Keratinocyte (primary cell): ENCODE data around the gene SYMPK. TPM values are rescaled to one million over a fixed set of nuclear protein-coding genes. Genes with fewer than 3 reads are reported as not detected.

ENCODE experiments used
- DNase-seq: peaks from one replicate; pipeline ENCODE4 v3.0.0-alpha.2; 2011; ENCODE audit warnings: low read depth, missing footprints, low spot score
- FAIRE-seq: peaks from 2 replicates; lab custom pipeline; 2011; peaks lifted over from hg19 to GRCh38; lab: Jason Lieb, UNC
- H2AFZ ChIP-seq: 2 replicates; pipeline ENCODE4 v1.6.0; 2012; ENCODE audit warnings: low read length, control low read depth, inconsistent platforms; ENCODE audit not compliant: control insufficient read depth
- H3K27ac ChIP-seq: 2 replicates; pipeline ENCODE4 v1.5.1; 2011; ENCODE audit warnings: low read length; ENCODE audit not compliant: control insufficient read depth, insufficient read depth
- H3K27me3 ChIP-seq: 3 replicates; pipeline ENCODE4 v1.6.0; 2011; ENCODE audit warnings: low read length; ENCODE audit not compliant: control insufficient read depth, insufficient read depth; ENCODE audit errors: extremely low read depth
- H3K36me3 ChIP-seq, 2 experiments: 2 replicates in 1 of 2; 3 replicates in 1 of 2; pipeline ENCODE4 v1.5.1; 2011; ENCODE audit warnings: low read length in 2 of 2, mild to moderate bottlenecking in 1 of 2; ENCODE audit not compliant: control insufficient read depth in 2 of 2, insufficient read depth in 2 of 2; ENCODE audit errors: extremely low read depth in 1 of 2
- H3K4me1 ChIP-seq: 3 replicates; pipeline ENCODE4 v1.5.1; 2011; ENCODE audit warnings: low read length; ENCODE audit not compliant: control insufficient read depth, insufficient read depth; ENCODE audit errors: extremely low read depth
- H3K4me2 ChIP-seq: 3 replicates; pipeline ENCODE4 v1.6.0; 2011; ENCODE audit warnings: low read depth, low read length; ENCODE audit not compliant: control insufficient read depth, insufficient read depth; ENCODE audit errors: extremely low read depth
- H3K4me3 ChIP-seq, 3 experiments: fragments of 200-600 bp in 1 of 3; sonication (generic) in 1 of 3; 2 replicates in 2 of 3; 3 replicates in 1 of 3; pipeline ENCODE4 v1.5.1; 2011 to 2016; ENCODE audit warnings: low read length in 3 of 3, mild to moderate bottlenecking in 3 of 3, control low read depth in 2 of 3, inconsistent platforms in 1 of 3, low read depth in 1 of 3, mixed read lengths in 1 of 3, mixed run types in 1 of 3, moderate library complexity in 1 of 3; ENCODE audit not compliant: control insufficient read depth in 2 of 3, insufficient read depth in 2 of 3; ENCODE audit errors: extremely low read depth in 1 of 3
- H3K79me2 ChIP-seq: 2 replicates; pipeline ENCODE4 v1.6.0; 2012; ENCODE audit warnings: low read length; ENCODE audit not compliant: control insufficient read depth, insufficient read depth
- H3K9ac ChIP-seq: 3 replicates; pipeline ENCODE4 v1.6.0; 2011; ENCODE audit warnings: low read length; ENCODE audit not compliant: control insufficient read depth, insufficient read depth; ENCODE audit errors: extremely low read depth
- H3K9me1 ChIP-seq: 3 replicates; pipeline ENCODE4 v1.6.0; 2011; ENCODE audit warnings: low read length; ENCODE audit not compliant: control insufficient read depth, insufficient read depth; ENCODE audit errors: extremely low read depth
- H3K9me3 ChIP-seq: 2 replicates; pipeline ENCODE4 v1.5.1; 2012; ENCODE audit warnings: low read depth, low read length; ENCODE audit not compliant: control insufficient read depth
- H4K20me1 ChIP-seq: 3 replicates; pipeline ENCODE4 v1.6.0; 2011; ENCODE audit warnings: low read length; ENCODE audit not compliant: control insufficient read depth, insufficient read depth; ENCODE audit errors: extremely low read depth
- EZH2 ChIP-seq: IDR thresholded peaks from one replicate; pipeline ENCODE4 v1.6.1; 2012; ENCODE audit warnings: inconsistent platforms, mild to moderate bottlenecking, low read length, moderate library complexity
- dilution Hi-C: fragments of 300-500 bp; cut with MboI; formaldehyde crosslinking; loops from one replicate; pipeline ENCODE4 v1.7.0; 2020; ENCODE audit warnings: low sequenced_read_pairs; ENCODE audit not compliant: extremely low pct_ligation_motif_present
- polyA plus RNA-seq, 5 experiments: library from polyadenylated mRNA; depleted of rRNA in 3 of 5; stranded (reverse) in 3 of 5; stranded (forward) in 1 of 5; unstranded in 1 of 5; fragments of >200 nt; gene quantifications; 1 replicate in 1 of 5; 2 replicates in 3 of 5; 3 replicates in 1 of 5; pipeline versions ENCODE4 v1.2.1 to v1.2.3, GENCODE V29; 2011 to 2012; ENCODE audit warnings: missing spikeins in 2 of 5, low read depth in 1 of 5, low replicate concordance in 1 of 5
- TF ChIP-seq, protein P1 (sequence below), 3 experiments: IDR thresholded peaks in 1 of 3; conservative IDR thresholded peaks in 1 of 3; optimal IDR thresholded peaks in 1 of 3; 2 replicates in 2 of 3; 3 replicates in 1 of 3; pipeline versions ENCODE3 to v1.5.1; 2011; ENCODE audit warnings: low read length in 3 of 3, mild to moderate bottlenecking in 3 of 3, moderate library complexity in 2 of 3, control low read depth in 1 of 3, inconsistent platforms in 1 of 3; ENCODE audit not compliant: insufficient read depth in 2 of 3; ENCODE audit errors: extremely low read depth in 1 of 3

The SYMPK gene
- polyA plus RNA-seq, 1 donor (not counting 4 experiments of a cell fraction or from before 2014, with no cell fraction given), result 56.0 TPM

GRCh38 chr19:45860359-45861259, 2.3 kb downstream of the SYMPK start:
- no peak overlapping the region for H3K9ac ChIP-seq
- no peaks in the 10 kb centered on the region for H4K20me1 ChIP-seq
- peaks cover 50% of the 10 kb centered on the region for H3K79me2 ChIP-seq
- peaks cover 10% of the 10 kb centered on the region for H3K4me1 ChIP-seq
- no peak for DNase-seq
- no peaks in the 10 kb centered on the region for H3K9me3 ChIP-seq
- dilution Hi-C loops, result no loop called here
- no peak for FAIRE-seq
- H3K27ac ChIP-seq, result no peak overlapping the region
- peaks cover 24% of the 10 kb centered on the region for H3K27me3 ChIP-seq
- H3K4me2 ChIP-seq, result no peak overlapping the region
- no peaks in the 10 kb centered on the region for H3K9me1 ChIP-seq
- TF ChIP-seq, protein P1, sequence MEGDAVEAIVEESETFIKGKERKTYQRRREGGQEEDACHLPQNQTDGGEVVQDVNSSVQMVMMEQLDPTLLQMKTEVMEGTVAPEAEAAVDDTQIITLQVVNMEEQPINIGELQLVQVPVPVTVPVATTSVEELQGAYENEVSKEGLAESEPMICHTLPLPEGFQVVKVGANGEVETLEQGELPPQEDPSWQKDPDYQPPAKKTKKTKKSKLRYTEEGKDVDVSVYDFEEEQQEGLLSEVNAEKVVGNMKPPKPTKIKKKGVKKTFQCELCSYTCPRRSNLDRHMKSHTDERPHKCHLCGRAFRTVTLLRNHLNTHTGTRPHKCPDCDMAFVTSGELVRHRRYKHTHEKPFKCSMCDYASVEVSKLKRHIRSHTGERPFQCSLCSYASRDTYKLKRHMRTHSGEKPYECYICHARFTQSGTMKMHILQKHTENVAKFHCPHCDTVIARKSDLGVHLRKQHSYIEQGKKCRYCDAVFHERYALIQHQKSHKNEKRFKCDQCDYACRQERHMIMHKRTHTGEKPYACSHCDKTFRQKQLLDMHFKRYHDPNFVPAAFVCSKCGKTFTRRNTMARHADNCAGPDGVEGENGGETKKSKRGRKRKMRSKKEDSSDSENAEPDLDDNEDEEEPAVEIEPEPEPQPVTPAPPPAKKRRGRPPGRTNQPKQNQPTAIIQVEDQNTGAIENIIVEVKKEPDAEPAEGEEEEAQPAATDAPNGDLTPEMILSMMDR (optimal IDR thresholded peaks at IDR 0.05 in 1 of 3, IDR thresholded peaks at IDR 0.05 in 1 of 3, conservative IDR thresholded peaks at IDR 0.05 in 1 of 3; ENCODE audit: extremely low read depth in 1 of 3, insufficient read depth in 2 of 3, low read length in 3 of 3), result no peak
- TF ChIP-seq EZH2, result no peak
- peaks cover 8 to 10% of the 10 kb centered on the region in 2 experiments for H3K36me3 ChIP-seq
- no peak overlapping the region for H3K4me3 ChIP-seq
- H2AFZ ChIP-seq, result no peak overlapping the region

DNA sequence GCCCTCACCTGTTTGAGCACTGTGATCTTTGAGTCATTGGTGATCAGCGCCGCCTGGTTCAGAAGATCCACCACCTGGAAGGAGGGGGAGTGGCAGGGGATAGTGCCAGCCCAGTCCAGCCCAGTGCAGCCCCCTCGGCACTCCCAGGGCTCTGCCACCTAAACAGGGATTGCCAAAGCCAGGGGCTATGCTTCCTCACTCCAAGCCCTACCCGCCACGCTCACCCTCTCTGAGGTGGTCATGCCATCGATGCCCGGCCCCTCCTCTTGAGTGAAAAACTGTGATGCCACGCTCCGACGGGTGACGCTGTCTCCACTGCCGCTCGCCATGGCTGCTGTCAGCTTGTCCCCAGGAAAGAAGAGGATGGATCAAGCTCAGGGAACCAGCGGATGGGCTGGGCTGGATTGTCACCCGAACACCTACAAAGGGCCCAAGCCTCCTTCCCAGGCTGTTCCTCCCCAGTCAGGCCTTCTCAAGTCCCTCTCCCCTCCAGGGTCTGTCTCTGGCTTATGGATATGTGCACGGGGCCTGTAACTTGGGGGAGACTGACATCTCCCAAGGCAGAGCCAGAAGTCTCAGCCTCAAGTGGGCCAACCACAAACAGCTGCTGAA, 8.7 kb downstream of the SYMPK start:
- Histone ChIP-seq H3K4me1 (no peaks in the 10 kb centered on the region), H3K27ac (no peak overlapping the region), H4K20me1 (no peaks in the 10 kb centered on the region), H3K9me1 (no peaks in the 10 kb centered on the region), H3K9me3 (no peaks in the 10 kb centered on the region), H3K4me2 (no peak overlapping the region), H2AFZ (no peak overlapping the region), H3K4me3 (no peak overlapping the region), H3K9ac (no peak overlapping the region), H3K27me3 (no peaks in the 10 kb centered on the region), H3K79me2 (peaks cover 25% of the 10 kb centered on the region), H3K36me3 (peaks cover 37 to 38% of the 10 kb centered on the region in 2 experiments)
- DNase-seq, result no peak
- no peak for FAIRE-seq
- TF ChIP-seq, protein P1 (optimal IDR thresholded peaks at IDR 0.05 in 1 of 3, IDR thresholded peaks at IDR 0.05 in 1 of 3, conservative IDR thresholded peaks at IDR 0.05 in 1 of 3; ENCODE audit: extremely low read depth in 1 of 3, insufficient read depth in 2 of 3, low read length in 3 of 3), result no peak
- no peak for TF ChIP-seq EZH2
- dilution Hi-C loops, result no loop called here
